ENCODE measurements around the gene MRFAP1L1.

The MRFAP1L1 gene

GRCh38 chr4:6716018-6716911, 6.6 kb upstream of the MRFAP1L1 start, which contains the start of gene BLOC1S4:
Gene BLOC1S4 (plus strand): TSS chr4:6716174. CDS start chr4:6716210, 36 bp downstream.
- peak; percentile 91 for DNase-seq (ENCODE audit: low read depth)

- DNase-seq (ENCODE audit: low read depth) = no peak
Observed at GRCh38 chr4:6715704-6716017, 6.0 kb upstream of the MRFAP1L1 start.

- DNase-seq (ENCODE audit: low read depth) = no peak
Observed at GRCh38 chr4:6714954-6715353, 5.3 kb upstream of the MRFAP1L1 start.

GRCh38 chr4:6710996-6711395, 1.3 kb upstream of the MRFAP1L1 start:
- DNase-seq (ENCODE audit: low read depth) = no peak

- no peak for DNase-seq (ENCODE audit: low read depth)
Observed at GRCh38 chr4:6710282-6710681, 617 bp upstream of the MRFAP1L1 start.

- DNase-seq (ENCODE audit: low read depth) = no peak
Observed at GRCh38 chr4:6706173-6706572, 3.5 kb downstream of the MRFAP1L1 start.

- no peak for DNase-seq (ENCODE audit: low read depth)
Observed at GRCh38 chr4:6705646-6706045, 4.0 kb downstream of the MRFAP1L1 start.

- peak; percentile 54 for DNase-seq (ENCODE audit: low read depth)
Observed at GRCh38 chr4:6703786-6704185, 5.9 kb downstream of the MRFAP1L1 start.

GRCh38 chr4:6702761-6703160, 6.9 kb downstream of the MRFAP1L1 start:
- DNase-seq (ENCODE audit: low read depth) = no peak

- DNase-seq (ENCODE audit: low read depth) = no peak
Observed at GRCh38 chr4:6701371-6701770, 8.3 kb downstream of the MRFAP1L1 start.

GRCh38 chr4:6699903-6700302, 9.8 kb downstream of the MRFAP1L1 start:
- DNase-seq (ENCODE audit: low read depth) = no peak

- DNase-seq (ENCODE audit: low read depth) = no peak
Observed at GRCh38 chr4:6699388-6699787, 10.3 kb downstream of the MRFAP1L1 start.

- no peak for DNase-seq (ENCODE audit: low read depth)
Observed at GRCh38 chr4:6697131-6697530, 12.5 kb downstream of the MRFAP1L1 start.

- no peak for DNase-seq (ENCODE audit: low read depth)
Observed at GRCh38 chr4:6696611-6697010, 13.1 kb downstream of the MRFAP1L1 start.

GRCh38 chr4:6695660-6696610, 13.7 kb downstream of the MRFAP1L1 start:
- DNase-seq (ENCODE audit: low read depth) = peak; percentile 50

- no peak for DNase-seq (ENCODE audit: low read depth)
Observed at GRCh38 chr4:6694177-6694901, 15.3 kb downstream of the MRFAP1L1 start.

GRCh38 chr4:6693231-6694176, 16.2 kb downstream of the MRFAP1L1 start, which contains the start of gene S100P:
Gene S100P (plus strand): TSS chr4:6693878. CDS start chr4:6693933, 55 bp downstream.
- no peak for DNase-seq (ENCODE audit: low read depth)

- DNase-seq (ENCODE audit: low read depth) = no peak
Observed at GRCh38 chr4:6692806-6693205, 16.9 kb downstream of the MRFAP1L1 start.

- DNase-seq (ENCODE audit: low read depth) = no peak
Observed at GRCh38 chr4:6692379-6692778, 17.3 kb downstream of the MRFAP1L1 start.

GRCh38 chr4:6689506-6689960, 20.1 kb downstream of the MRFAP1L1 start:
- DNase-seq (ENCODE audit: low read depth) = no peak

Measured in iris pigment epithelial cell (primary cell).